HUES6 (cell line): ENCODE results near the gene CD82.

Source experiments
- H3K27ac ChIP-seq: 2 replicates; pipeline ENCODE4 v1.7.0; 2013; ENCODE audit warnings: low read depth, mild to moderate bottlenecking, low read length, inconsistent platforms
- H3K27me3 ChIP-seq: 2 replicates; pipeline ENCODE4 v1.6.1; 2013; ENCODE audit warnings: low read length; ENCODE audit not compliant: control insufficient read depth, insufficient read depth
- H3K36me3 ChIP-seq: 2 replicates; pipeline ENCODE4 v1.6.1; 2013; ENCODE audit warnings: low read length; ENCODE audit not compliant: control insufficient read depth, insufficient read depth
- H3K4me1 ChIP-seq: 2 replicates; pipeline ENCODE4 v1.6.1; 2013; ENCODE audit warnings: low read length; ENCODE audit not compliant: control insufficient read depth, insufficient read depth
- H3K4me3 ChIP-seq: 2 replicates; pipeline ENCODE4 v1.5.1; 2013; ENCODE audit warnings: low read depth, low read length
- H3K9ac ChIP-seq: one replicate; pipeline ENCODE4 v1.6.1; 2013; ENCODE audit warnings: mild to moderate bottlenecking, low read length
- H3K9me3 ChIP-seq: 2 replicates; pipeline ENCODE4 v1.6.1; 2013; ENCODE audit warnings: low read depth, low read length; ENCODE audit not compliant: control insufficient read depth, insufficient read depth

Gene CD82

GRCh38 chr11:44610186-44610955, 44.9 kb downstream of the CD82 start:
- no peak overlapping the region for H3K4me3 ChIP-seq
- no peaks in the 10 kb centered on the region for H3K27me3 ChIP-seq
- no peak overlapping the region for H3K9ac ChIP-seq
- no peak overlapping the region for H3K27ac ChIP-seq
- no peaks in the 10 kb centered on the region for H3K36me3 ChIP-seq
- no peaks in the 10 kb centered on the region for H3K4me1 ChIP-seq
- H3K9me3 ChIP-seq: no peaks in the 10 kb centered on the region

- no peaks in the 10 kb centered on the region for H3K9me3 ChIP-seq
- no peaks in the 10 kb centered on the region for H3K4me1 ChIP-seq
- H3K9ac ChIP-seq: no peak overlapping the region
- H3K27me3 ChIP-seq: no peaks in the 10 kb centered on the region
- no peak overlapping the region for H3K4me3 ChIP-seq
- no peak overlapping the region for H3K27ac ChIP-seq
- no peaks in the 10 kb centered on the region for H3K36me3 ChIP-seq
Observed at GRCh38 chr11:44611088-44611487, 45.6 kb downstream of the CD82 start.

- Histone ChIP-seq H3K9ac (no peak overlapping the region), H3K27ac (no peak overlapping the region), H3K27me3 (no peaks in the 10 kb centered on the region), H3K4me1 (no peaks in the 10 kb centered on the region), H3K36me3 (no peaks in the 10 kb centered on the region), H3K4me3 (no peak overlapping the region), H3K9me3 (no peaks in the 10 kb centered on the region)
Observed at GRCh38 chr11:44611687-44612434, 46.4 kb downstream of the CD82 start.

GRCh38 chr11:44613153-44613552, 47.7 kb downstream of the CD82 start:
- Histone ChIP-seq H3K4me3 (no peak overlapping the region), H3K36me3 (no peaks in the 10 kb centered on the region), H3K27me3 (no peaks in the 10 kb centered on the region), H3K27ac (no peak overlapping the region), H3K9ac (no peak overlapping the region), H3K9me3 (no peaks in the 10 kb centered on the region), H3K4me1 (no peaks in the 10 kb centered on the region)

GRCh38 chr11:44614281-44614775, 48.9 kb downstream of the CD82 start:
- H3K36me3 ChIP-seq: no peaks in the 10 kb centered on the region
- no peak overlapping the region for H3K9ac ChIP-seq
- H3K27ac ChIP-seq: no peak overlapping the region
- H3K9me3 ChIP-seq: no peaks in the 10 kb centered on the region
- no peaks in the 10 kb centered on the region for H3K27me3 ChIP-seq
- no peaks in the 10 kb centered on the region for H3K4me1 ChIP-seq
- H3K4me3 ChIP-seq: no peak overlapping the region

GRCh38 chr11:44615041-44615755, 49.7 kb downstream of the CD82 start:
- no peak overlapping the region for H3K9ac ChIP-seq
- no peaks in the 10 kb centered on the region for H3K27me3 ChIP-seq
- no peak overlapping the region for H3K4me3 ChIP-seq
- H3K27ac ChIP-seq: no peak overlapping the region
- no peaks in the 10 kb centered on the region for H3K9me3 ChIP-seq
- no peaks in the 10 kb centered on the region for H3K36me3 ChIP-seq
- no peaks in the 10 kb centered on the region for H3K4me1 ChIP-seq

GRCh38 chr11:44615913-44616791, 50.7 kb downstream of the CD82 start:
- Histone ChIP-seq H3K4me1 (no peaks in the 10 kb centered on the region), H3K9ac (no peak overlapping the region), H3K36me3 (no peaks in the 10 kb centered on the region), H3K4me3 (no peak overlapping the region), H3K9me3 (no peaks in the 10 kb centered on the region), H3K27ac (no peak overlapping the region), H3K27me3 (no peaks in the 10 kb centered on the region)

- Histone ChIP-seq H3K4me3 (no peak overlapping the region), H3K9ac (no peak overlapping the region), H3K9me3 (no peaks in the 10 kb centered on the region), H3K36me3 (no peaks in the 10 kb centered on the region), H3K4me1 (no peaks in the 10 kb centered on the region; the same call in 1 of the 2 replicates), H3K27ac (no peak overlapping the region), H3K27me3 (peaks cover 12% of the 10 kb centered on the region; the same call in 1 of the 2 replicates)
Observed at GRCh38 chr11:44617671-44618461, 52.4 kb downstream of the CD82 start.

- no peak overlapping the region for H3K9ac ChIP-seq
- H3K4me3 ChIP-seq: no peak overlapping the region
- H3K36me3 ChIP-seq: no peaks in the 10 kb centered on the region
- no peaks in the 10 kb centered on the region for H3K9me3 ChIP-seq
- peaks cover 3% of the 10 kb centered on the region; the same call in 1 of the 2 replicates for H3K4me1 ChIP-seq
- peaks cover 12% of the 10 kb centered on the region; the same call in 1 of the 2 replicates for H3K27me3 ChIP-seq
- no peak overlapping the region for H3K27ac ChIP-seq
Observed at GRCh38 chr11:44618561-44619425, 53.3 kb downstream of the CD82 start.
